GM12873 (cell line): ENCODE results near the gene IGFBP2.

Experiments used
- CTCF ChIP-seq: IDR thresholded peaks from 2 replicates; pipeline ENCODE4 v1.5.1; 2012; ENCODE audit warnings: low read depth, mild to moderate bottlenecking, moderate library complexity, low read length, control low read depth; ENCODE audit not compliant: insufficient read depth; ENCODE audit errors: missing control alignments

The IGFBP2 gene

GRCh38 chr2:216626168-216626874 is 6.9 kb upstream of the IGFBP2 start:
- no peak for TF ChIP-seq CTCF

GRCh38 chr2:216626875-216627245 is 6.4 kb upstream of the IGFBP2 start:
- TF ChIP-seq CTCF: no peak

GRCh38 chr2:216629784-216630183 is 3.4 kb upstream of the IGFBP2 start:
- TF ChIP-seq CTCF: no peak

- TF ChIP-seq CTCF: no peak
These were observed 771 bp upstream of the IGFBP2 start for GRCh38 chr2:216632346-216632951.

- no peak for TF ChIP-seq CTCF
These were observed 573 bp downstream of the IGFBP2 start for GRCh38 chr2:216633616-216634369.

GRCh38 chr2:216634370-216635148 is 1.3 kb downstream of the IGFBP2 start:
- TF ChIP-seq CTCF: no peak

- no peak for TF ChIP-seq CTCF
These were observed 2.0 kb downstream of the IGFBP2 start for GRCh38 chr2:216635171-216635570.
